ENCODE data around the gene NPM3. TPM values are rescaled to one million over a fixed set of nuclear protein-coding genes. Genes with fewer than 3 reads are reported as not detected.

NPM3 gene
- total RNA-seq, 1 donor from 2014 or later = 96.7 TPM

- no peak for DNase-seq
Measured at GRCh38 chr10:101773923-101774588, 9.2 kb downstream of the NPM3 start.

DNA sequence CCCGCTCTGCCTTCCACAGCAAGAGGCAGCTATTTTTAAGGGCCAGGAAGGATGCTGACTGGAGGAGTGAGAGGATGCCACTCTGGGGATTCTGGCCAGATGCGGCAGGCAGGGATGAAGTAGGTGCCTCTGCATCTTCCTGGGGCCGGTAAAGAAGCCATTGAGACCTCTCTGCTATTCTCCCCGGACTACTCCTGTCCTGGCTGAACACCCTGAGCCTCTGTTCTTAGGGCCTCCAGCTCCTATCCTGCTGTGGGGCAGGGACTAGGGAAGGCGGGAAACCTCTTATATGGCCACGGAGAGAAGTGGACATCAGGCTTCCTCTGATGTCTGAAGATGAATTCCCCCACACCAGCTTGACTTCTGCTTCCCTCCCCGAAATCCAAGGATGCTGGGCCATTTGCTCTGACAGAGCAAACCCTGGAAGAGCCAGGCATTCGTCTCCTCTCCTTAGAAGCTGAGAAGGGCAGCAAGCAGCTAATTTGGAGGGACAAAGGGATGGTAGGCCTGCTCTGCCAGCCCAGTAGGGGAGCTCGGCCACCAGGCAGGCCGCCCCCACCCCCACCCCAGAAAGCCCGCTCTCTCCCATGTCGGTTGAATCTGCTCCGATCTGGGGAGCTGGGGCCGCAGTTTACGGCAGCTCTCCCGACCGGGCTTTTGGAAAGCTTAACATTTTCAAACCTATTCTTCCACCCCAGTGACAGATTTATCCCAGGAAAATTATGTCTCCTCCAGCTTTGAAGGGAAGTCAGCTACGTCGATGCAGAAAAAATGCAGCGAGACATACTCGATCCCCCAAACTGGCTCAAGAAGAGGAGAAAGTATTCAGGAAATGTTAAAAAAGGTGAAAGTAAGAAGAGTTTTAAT, 10.1 kb downstream of the NPM3 start:
- DNase-seq = no peak

DNA sequence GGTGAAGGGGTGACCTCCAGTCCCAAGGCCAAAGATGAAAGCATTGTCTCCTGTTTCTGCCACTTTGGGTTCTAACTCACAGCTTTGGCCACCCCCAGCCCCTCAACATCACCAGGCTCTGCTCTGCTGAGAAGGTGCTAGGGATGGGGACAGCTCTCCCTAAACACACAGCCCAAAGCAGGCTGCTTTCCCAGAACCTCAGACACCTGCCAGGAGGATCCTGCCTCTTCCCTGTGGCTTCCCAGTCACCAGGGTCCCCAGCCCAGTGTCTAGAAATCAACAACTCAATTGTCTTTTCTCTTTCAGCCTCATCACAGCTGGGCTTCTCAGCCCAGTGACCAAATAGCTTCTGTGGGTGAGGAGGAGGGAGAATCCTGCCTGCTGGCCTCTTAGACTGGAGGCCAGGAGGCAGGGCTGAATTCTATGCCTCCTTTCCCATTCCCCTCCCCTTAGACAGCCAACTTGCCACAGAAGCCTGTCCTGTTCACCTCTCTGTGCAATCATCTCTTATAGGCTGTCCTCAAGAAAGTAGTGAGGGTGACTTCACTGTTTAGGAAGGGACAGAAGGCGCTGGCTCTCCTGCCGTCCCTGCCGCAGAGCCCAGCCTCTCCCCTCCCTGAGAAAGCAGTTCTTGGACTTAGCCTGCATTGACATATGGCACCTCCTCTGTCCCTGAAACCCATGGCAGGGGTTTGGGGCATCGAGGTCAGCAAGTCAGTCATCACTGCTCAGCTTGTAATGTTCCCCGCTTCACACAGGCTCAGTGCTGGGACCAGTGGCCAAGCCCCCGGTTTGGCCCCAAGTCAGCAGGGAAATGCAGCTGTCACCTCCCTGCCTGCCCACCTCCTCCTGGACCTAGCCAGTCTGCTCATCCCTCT, 11.0 kb downstream of the NPM3 start:
- no peak for DNase-seq

DNA sequence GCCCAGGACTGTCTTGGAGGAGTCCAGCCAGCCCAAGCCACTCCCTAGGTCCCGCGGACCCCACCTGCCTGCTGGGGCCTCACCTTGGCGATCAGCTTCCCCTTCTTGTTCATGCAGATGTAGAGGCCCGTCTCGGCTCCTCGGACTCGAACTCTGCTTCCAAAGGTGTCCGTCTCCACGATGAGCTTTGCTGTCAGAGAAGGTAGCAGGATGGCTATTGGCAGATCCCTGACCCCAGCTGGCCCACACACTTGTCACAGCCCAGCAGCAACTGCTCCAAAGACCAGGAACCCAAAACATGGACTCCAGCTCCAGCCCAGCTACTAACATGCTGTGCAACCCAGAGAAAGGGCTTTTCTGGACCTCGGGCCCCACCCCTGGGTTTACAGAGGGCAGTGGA, 11.9 kb downstream of the NPM3 start:
- DNase-seq = no peak

- no peak for DNase-seq
Measured at GRCh38 chr10:101770331-101771215, 12.7 kb downstream of the NPM3 start.

GRCh38 chr10:101769541-101770180, 13.6 kb downstream of the NPM3 start:
- DNase-seq = no peak

GRCh38 chr10:101768791-101769170, 14.5 kb downstream of the NPM3 start:
- no peak for DNase-seq

GRCh38 chr10:101767966-101768790, 15.1 kb downstream of the NPM3 start:
- DNase-seq = no peak

- DNase-seq = no peak
Measured at GRCh38 chr10:101767600-101767945, 15.7 kb downstream of the NPM3 start.

DNA sequence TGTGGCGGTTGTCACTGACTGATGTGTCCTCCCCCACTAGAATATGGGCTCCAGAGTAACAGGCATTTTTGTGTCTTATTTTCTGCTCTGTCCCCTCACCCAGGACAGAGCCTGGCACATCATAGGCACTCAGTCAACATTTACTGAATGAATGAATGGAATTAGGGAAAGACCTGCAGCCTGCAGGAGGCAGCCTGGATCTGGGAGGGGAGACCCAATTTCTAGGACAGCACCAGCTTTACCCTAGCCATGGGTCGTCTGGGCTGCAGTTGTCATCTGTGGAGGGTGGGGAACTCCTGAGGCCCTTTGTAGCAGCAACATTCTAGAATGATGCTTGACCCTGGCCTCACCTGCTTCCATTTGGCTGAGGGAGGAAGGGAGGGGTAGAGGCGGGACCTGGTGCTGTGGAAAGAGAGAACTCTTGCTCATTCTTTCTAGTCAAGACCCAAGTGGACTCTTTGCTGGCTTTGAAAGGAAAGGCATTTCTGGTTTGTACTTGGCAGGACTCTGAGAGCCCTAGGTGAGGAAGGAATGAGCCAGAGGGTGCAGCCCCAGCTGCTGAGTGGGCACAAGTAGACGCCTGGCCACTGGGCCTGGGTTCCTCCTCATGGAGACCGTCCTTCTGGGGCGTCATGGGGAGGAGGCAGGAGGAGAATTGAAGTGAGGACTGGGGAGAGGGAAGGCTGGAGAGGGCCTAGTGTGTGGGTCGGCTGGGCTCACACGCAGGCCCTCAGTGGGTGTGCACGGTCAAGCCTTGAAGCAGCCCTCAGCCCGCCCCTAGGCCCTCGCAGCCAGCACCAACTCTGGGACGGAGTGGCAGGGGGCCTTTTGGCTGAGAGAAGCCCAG, 16.3 kb downstream of the NPM3 start:
- DNase-seq = no peak

DNA sequence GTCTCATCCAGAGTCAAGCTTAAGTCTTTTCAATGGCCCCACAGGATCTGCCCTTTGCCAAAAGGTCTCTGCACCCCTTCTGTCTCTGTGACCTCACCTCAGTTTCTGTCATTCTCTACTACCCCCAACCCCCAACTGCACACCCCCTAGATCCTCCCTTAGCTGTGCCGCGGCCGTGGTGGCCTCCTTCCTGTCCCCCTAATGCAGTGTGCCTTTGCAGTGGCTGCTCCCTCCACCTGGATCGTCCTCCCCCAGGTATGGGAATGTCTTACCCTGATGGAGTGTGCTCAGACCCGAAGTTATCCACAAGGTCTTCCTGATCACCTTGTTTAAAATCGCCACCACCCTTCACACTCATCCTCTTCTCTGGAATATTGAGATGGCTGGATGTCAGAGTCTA, 16.9 kb downstream of the NPM3 start:
- no peak for DNase-seq

- DNase-seq = no peak
Measured at GRCh38 chr10:101763141-101763846, 20.0 kb downstream of the NPM3 start.

DNA sequence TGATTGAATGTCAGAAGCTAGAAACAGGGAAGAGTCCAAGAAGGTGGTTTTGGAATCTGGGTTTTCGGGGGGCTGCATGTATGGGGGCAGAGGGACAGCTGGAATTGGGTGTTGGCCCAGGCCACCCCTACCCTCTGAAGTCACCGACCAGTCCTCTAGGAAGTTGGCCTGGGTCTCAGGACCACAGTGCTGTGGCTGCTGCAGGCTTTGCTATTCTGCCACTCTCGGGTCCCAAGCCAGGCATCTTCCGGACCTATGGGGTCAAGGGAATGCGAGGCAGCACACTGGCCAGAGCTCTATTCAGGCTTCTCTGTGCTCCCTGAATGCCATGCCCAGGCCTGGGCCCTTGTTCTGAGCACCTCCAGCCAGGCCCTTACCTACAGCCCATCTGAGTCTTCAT, 20.5 kb downstream of the NPM3 start:
- DNase-seq = no peak

DNA sequence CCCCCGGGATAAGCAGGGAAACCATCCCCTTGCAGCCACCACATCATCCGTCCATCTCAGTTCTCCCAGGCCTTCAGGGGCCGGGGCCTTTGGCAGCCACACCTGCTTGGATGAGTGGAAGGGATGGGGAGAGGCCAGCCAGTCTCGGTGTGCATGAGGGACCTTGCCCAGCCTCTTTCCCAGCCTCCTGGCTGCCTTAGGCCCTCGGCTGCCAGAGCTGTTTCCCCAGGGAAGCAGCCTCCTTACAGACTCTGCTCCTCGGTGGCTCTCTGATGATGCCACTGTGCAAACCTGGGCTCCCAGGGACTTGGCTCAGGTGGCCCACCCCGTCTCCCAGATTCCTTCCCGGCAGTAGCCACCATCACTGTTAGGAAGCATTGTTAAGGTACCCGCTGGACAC, 22.0 kb downstream of the NPM3 start:
- DNase-seq = no peak

DNA sequence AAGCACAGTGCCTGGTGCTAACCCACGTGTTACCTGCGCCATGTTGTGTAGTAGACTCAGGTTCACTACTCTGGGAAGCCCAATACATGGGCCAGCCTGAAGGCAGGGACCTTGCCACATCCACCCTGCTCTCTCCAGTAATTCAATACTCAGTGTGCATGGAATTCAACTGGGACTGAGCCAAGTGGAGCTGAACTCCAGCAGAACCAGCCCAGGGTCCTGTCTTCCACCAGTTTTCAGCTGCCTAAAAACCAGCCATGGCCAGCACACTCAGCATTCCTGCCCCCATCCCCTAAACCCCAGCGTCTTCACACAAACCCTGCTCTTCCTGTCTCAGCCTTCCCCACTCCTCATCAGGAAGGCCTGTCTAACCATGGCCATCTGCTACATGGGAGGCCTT, 22.7 kb downstream of the NPM3 start:
- DNase-seq = no peak

DNA sequence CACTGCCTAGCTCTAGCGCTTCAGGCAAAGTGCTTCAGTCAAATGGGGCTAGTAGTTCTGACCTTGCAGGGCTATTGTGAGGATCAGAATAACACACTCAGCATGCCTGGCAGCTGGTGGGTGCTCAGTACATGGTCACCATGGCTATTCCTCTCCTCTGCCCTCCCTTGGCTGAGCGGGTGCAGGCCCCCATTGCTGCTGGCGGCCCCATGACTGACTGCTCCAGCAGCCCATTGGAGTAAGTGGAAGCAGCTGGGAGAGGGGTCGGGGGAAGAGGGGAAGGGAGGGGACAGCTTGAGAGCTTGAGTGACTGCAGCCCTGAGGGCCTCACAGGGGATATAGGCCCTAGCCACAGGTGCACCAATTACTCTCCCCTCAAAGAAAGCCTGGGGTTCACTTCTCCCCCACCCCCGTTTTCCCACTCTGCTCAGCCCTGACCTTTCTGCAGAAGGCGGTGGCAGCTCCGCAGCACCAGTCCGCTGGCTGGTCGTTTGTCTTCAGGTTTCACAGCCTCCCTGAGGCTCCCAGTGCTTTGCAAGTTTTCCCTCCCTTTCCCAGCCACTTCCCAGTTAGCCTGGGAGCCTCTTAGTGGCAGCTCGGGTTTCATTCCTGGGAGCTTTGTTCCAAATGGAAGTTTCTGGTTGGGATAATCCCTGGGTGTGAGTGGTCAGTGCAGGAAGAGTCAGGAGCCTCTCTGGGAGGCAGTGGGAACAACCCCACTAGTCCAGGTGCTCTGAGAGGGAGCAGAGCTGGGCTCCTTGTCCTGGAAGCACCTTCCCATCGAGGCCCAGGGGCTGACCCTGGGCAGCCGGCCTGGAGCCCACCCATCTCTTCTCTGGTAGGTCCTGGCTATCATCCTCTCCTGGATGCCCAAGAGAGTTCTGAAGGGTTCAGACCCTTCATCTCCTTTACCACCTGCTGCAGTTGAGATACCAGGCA, 23.7 kb downstream of the NPM3 start:
- no peak for DNase-seq

DNA sequence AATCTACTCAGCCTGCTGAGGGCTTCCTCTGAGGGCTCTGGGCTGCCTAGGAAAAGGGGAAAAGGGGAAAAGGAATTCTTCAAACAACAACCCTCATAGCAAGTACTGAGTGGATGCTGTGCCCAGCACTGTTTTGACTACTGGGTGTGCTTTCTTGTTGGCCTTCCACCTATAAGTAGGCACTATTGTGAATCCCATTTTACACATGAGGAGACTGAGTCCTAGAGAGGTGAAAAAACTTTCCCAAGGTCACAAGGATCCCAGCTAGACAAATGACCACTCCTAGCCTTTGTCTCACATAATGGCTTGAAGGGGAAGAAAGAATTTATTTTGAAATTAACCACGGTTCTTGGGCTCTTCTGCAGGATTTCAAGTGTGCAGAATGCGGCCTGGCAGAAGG, 24.4 kb downstream of the NPM3 start:
- DNase-seq = no peak

DNA sequence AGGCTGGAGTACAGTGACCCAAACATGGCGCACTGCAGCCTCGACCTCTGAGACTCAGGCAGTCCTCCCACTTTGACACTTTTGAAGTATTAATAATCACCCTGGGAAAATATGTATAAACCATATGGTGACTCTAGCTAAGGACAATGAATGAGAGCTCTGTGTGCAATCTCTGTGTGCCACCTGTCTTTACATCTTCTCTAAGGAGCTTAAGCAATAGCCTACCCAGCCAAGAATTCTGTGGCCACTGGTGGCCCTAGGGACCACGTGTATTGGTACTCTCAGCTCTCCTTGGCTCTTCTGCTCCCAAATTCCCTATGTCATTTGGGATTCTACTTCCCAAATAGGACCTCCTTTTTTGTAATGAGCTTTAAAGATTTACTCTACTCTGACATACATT, 31.0 kb downstream of the NPM3 start:
- no peak for DNase-seq

Measured in dermis blood vessel endothelial cell (primary cell).